HG02610 (cell line): ENCODE data around the gene MRPL42.
"Not testable (repeated sequence)": the region's sequence is repeated elsewhere in the genome, so short reads cannot be mapped to it uniquely, and the experiment has no call there.

ENCODE experiments used
- ATAC-seq: cut with Tn5 transposase; IDR thresholded peaks from one replicate; pipeline ENCODE4 v1.9.1; 2021; ENCODE audit warnings: mild to moderate bottlenecking, moderate library complexity; ENCODE audit not compliant: unreplicated experiment

Gene MRPL42

DNA sequence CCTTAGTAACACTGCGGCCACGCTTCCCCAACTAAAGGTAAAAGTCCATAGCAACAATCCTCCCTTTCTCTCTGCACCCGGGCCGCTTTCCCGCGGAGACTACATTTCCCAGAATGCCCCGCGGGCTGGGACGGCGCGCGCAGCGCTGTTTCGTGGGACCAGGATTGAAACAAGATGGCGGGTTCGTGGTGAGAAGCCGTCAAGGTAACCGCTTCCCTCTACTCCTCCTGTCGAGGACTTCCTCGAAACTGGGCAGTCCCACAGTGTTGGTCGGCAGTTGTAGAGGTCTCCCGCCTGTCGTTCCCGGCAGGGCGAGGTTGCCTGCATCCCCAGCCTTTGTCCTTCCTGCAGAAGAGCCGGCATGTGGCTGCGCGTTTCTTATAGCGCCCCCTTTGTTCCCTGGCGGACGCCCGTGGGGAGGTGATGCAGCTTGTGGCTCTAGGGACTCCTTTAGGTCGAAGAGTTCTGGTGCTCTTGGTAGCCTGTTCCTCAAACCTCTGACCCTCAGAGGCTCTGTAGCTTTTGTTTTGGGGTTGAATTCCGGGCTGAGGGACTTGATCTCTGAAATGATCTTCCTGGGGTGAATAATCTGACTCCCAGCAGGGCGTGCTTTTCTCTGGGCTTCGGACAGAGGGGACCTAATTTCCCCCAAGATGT, at the start of gene MRPL42:
Gene MRPL42 (plus strand): TSS at position 164 of the 657 bp plus-strand sequence. CDS start 1,772 bp downstream, outside the sequence.
- ATAC-seq = peak; percentile 84

DNA sequence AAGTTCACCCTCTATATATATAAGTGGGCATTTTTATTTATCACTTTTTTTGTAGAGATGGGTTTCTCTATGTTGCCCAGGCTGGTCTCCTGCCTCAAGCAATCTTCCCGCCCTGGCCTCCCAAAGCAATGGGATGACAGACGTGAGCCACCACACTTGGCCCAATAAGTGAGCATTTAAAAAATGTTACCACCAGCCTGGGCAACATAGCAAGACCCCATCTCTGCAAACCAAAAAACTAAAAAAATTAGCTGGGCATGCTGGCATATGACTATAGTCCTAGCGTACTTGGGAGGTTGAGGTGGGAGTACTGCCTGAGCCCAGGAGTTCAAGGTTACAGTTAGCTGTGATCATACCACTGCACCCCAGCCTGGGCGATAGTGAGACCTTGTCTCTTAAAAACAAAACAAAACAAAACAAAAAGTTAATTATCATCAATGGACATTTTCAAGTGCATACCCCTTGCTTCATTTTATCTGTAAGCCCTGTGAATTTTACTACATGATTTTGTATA, 49.3 kb upstream of the MRPL42 start:
- ATAC-seq = no peak

DNA sequence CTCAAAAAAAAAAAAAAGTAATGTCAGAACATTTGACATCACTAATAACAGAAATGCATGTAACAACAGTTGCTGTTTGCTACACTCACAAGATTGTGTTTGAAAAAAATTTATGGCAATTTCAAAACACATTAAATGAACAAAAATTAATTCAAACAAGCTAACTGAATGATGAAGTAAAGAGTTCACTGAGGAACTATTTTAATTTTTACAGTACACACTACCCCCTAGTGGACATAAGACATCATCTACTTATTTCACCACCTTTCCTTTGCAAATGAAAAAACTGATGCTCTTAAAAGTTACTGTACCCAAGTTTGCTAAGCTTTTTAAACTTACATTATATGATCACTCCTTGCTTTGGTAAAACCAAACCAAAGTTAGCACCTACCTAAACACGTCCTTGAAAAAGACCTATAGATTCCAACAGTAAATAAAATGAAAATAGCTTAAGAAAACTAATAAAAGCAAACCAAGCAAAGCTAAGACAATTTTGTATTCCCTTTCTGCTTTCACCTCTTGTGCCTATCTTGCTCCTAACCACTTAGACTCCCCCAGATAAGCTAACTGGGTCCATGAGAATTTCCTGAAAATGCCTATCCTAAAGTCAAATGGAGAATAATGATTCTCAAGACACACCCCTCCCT, 47.8 kb upstream of the MRPL42 start:
- ATAC-seq = no peak

DNA sequence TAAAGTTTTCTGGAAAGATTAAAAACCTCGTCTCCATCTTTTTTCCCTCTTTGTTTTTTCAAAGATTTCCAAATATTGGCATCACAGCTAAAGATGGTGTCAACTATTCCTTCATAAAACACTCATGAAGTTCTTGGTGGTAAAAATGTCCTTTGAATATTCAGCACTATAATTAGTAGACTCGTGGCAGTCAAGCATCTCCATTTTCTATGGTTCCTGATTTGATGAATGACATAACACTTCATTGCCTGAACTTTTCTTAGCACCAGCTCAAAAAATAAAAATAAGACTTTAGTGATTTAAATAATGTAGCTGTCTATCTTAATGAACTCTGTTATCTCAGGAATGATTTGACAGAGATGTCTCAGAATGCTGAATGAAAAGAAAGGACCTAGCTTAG, 45.3 kb upstream of the MRPL42 start:
- no peak for ATAC-seq

DNA sequence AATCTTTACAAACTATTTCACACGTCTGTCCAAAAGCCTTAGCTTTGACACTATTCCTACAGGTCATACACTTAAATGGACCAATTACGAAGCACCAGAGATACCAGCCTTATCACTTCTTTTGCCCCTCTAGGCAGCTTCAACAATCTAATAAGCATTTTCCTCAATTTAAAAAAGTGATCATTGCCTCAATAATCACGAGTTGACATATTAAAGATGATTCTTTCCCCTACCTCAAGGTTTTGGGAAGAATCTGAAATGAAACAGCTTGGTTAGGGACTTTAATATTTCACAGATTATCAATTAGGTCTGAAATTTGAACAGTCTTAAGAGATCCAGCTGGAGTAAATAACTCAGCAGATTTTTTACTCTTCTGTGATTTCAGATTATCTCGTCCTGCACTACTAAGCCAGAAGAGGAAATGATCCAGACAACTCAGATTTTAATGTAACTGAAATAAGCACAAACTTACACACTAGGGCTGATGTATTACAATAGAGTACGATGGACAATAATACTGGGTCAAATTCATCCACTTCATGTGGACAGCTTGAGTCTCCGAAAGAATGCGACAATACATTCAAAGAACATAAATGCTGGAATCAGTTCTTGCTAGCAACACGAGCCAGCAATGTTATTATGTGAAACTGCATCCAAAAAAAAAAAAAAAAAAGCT, 41.4 kb upstream of the MRPL42 start:
- peak; percentile 13 for ATAC-seq

DNA sequence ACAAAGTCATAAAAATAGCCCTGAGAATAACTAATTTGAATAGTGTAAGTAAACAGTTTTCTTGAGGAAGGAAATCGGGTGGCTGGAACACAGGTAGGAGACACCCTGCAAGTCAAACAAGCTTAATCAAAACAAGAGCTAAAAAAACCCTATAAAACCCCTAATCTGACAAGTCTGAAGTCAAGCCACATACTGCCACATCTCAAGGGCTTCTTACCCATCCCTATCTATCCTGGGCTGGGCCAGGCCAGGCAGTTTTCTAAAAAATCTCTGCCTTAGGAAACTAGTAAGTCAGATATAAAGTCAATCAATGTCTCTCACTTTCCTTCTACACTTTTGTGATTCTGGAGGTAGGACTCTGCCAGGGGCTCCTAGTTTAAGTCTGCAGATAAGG, 40.9 kb upstream of the MRPL42 start:
- ATAC-seq = peak; percentile 60

DNA sequence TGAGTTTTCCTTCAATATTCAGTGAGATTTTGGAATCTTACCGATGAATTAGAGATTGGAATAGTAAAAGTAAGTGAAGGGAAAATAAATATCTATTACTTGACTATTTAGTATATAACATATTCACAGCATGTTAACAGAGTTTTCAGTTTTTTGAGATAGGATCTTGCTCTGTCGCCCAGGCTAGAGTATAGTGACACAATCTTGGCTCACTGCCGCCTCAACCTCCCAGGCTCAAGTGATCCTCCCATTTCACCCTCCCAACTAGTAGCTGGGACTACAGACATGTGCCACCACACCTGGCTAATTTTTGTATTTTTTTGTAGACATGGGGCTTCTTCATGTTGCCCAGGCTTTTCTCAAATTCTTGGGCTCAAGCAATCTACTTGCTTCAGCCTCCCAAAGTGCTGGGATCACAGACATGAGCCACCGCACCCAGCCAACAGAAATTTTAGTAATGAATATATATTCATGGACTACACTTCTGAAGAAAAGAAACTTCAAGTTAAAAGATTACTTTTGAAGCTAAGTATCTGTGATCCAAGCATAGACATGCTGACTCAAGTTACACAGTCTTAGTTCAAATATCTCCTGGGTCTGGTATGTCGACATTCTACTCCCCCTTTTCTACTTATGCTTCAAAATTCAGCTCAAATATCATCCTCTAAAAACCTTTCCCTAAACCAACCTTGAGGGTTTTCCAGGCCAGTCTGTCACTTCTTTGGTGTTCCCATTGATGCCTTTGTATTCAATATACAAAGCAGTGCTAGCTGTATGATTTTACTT, 39.3 kb upstream of the MRPL42 start:
- ATAC-seq = no peak

DNA sequence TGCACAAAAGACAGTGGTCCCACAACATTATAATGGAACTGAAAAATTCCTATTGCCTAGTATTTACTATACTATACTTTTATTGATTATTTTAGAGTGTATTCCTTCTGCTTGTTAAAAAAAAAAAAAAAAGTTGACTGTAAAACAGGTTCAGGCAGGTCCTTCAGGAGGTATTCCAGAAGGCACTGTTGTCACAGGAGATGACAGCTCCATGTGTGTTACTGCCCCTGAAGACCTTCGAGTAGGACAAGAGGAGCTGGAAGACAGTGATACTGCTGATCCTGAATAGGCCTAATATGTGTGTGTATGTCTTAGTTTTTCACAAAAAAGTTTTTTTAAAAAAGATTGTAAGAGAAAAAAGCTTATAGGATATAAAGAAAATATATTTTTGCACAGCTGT, 37.9 kb upstream of the MRPL42 start:
- no peak for ATAC-seq

DNA sequence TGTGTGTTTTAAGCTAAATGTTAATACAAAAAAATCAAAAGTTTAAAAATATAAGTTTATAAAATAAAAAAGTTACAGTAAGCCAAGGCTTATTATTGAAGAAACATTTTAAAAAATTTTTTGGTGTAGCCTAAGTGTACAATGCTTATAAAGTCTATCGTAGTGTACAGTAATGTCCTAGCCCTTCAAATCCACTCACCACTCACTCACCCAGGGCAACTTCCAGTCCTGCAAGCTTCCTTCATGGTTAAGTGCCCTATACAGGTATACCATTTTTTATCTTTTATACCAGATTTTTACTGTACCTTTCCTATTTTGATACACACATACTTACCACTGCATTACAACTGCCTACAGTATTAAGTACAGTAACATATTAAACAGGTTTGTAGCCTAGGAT, 37.5 kb upstream of the MRPL42 start:
- ATAC-seq = no peak

DNA sequence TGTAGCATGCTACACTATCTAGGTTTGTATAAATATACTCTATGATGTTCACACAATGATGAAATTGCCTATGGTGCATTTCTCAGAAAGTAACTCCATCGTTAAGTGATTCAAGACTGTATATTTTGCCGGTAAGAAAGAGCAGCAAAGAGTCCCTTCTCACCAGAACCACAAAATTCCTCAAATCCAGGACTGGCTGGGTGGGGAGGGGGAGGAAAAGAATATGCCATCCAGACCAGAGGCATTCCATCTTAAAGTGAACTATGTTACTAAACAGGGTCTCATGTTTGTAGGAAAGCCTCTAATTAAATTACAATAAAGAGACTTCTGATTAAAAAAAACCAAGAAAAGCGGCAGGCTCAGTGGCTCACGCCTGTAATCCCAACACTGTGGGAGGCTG, 37.0 kb upstream of the MRPL42 start:
- ATAC-seq = no peak

DNA sequence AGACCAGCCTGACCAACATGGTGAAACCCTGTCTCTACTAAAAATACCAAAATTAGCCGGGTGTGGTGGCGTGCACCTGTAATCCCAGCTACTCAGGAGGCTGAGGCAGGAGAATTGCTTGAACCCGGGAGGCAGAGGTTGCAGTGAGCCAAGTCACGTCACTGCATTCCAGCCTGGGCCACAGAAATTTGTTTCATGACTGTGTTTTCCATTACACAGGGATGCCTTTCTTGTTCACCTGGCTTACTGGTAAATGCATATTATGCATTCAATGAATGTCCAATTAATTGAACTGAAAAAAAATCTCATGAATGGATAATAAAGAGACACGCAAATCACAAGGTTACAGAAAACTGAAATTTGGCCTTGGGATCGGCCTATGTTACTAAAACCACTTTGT, 35.3 kb upstream of the MRPL42 start:
- ATAC-seq = not testable (repeated sequence)

DNA sequence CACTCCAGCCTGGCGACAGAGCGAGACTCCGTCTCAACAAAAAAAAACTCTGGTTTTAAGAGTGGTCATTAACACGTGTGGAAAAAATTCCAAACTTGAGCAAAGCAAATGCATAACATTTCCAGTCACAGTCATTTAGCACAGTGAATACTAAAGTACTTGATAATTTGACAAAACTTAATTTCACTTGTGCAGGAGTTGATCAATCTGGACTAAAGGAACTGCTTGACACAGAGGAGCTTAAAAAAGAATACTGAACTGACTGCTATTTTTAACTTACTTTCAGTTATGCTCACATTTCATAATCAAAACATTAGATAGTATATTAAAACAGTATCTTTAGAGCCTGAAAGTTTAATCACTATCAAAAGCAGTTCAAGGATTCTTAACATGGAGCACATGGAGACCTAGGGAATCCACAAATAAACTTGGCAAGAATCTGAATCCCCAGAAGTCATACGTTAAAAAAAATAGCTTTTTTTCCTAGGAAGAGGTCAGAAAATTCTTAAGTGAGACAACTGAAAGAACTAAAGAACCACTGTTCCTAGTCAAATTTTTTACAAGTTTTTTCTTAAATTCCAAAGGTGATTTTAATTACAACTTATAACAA, 33.0 kb upstream of the MRPL42 start:
- ATAC-seq = no peak

DNA sequence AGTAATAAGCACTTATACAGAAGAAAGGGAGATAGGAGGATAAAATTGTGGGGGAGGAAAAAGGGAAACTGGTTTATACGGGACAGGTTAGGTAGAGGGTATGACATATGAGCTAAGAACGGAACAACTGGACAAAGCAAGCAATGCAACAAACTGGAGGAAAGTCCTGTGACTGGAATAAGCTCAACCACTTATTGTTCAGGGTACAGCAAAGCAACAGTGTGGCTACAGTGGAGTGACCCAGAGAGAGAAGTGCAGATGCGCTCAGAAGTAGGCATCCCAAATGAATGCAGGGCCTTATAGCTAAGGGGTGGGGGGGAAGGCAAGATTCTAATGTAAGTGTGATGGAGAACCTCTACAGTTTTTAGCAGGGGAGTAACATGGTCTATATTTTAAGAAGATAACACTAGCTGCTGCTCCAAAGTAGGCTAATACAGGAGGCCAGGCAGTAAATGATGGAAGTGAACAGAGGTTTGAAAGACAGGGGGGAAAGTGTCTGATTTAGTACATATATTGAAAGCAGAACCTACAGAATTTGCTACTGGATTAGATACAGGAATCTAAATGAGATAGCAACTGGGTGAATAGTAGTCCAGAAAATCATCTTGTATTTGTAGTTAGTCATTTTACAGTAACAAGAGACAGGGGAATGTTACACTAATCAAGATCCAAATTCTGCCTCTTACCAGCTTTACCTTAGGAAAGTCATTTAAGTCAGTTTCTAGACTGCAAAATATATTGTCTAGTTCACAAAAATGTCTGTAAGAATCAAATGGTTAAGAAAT, 28.9 kb upstream of the MRPL42 start:
- no peak for ATAC-seq

DNA sequence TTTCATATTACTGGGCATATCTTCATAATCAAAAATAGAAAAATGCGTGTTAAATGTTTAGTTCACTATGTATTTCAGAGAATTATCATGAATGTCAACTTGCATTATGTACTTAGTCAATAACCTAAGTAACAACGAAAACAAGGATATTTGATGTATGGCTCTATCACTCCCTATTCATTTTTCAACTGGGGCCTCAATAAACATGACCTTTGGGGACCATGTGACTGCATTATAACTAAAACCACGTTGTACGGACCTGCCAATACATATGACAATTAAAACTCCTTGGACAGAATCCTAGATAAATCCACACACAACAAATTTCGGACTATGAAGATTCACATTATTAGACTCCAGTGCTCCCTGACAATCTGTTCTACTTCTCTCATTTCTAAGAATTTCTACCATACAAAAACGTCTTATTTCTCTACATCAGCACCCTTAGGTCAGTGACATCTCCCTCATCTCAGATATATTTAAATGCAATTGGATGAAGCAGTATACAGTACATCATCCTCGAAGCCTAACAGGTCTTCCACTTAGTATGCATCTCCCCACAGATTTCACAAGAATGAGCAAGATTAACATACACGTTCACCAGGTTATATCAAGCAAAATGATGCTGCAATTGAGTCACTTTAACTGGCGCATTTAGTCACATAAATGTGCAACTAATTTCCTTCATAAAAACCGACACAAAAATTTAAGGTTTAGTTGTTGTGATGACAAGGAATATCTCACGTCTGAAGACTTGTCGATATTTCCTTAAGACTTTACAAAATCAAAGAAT, 27.1 kb upstream of the MRPL42 start:
- ATAC-seq = no peak

DNA sequence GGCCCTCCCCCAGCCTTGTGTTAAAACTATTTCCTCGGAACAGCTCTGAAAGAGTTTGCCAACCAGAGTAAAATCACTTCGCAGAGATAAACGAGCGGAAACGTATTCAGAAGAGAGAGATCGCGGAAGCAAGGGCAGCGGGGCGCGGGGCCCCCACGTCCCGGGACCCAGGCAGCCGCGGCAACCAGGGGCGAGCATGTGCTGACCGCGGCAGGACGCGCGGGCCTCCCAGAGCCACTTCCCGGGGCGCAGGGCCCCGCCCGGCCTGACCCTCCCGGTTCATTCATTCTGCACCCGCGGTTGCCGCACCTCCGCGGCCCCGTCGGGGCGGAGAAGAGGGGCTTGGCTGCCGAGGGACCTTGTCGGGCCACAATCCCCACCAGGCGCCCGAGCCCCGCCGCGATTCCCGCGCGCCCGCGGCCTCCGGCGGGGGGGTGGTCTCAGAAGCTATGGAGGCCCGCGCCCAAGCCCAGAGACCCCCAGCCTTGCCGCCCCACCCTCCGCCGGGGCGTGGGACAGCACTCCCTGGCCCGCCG, 26.2 kb upstream of the MRPL42 start:
- no peak for ATAC-seq

DNA sequence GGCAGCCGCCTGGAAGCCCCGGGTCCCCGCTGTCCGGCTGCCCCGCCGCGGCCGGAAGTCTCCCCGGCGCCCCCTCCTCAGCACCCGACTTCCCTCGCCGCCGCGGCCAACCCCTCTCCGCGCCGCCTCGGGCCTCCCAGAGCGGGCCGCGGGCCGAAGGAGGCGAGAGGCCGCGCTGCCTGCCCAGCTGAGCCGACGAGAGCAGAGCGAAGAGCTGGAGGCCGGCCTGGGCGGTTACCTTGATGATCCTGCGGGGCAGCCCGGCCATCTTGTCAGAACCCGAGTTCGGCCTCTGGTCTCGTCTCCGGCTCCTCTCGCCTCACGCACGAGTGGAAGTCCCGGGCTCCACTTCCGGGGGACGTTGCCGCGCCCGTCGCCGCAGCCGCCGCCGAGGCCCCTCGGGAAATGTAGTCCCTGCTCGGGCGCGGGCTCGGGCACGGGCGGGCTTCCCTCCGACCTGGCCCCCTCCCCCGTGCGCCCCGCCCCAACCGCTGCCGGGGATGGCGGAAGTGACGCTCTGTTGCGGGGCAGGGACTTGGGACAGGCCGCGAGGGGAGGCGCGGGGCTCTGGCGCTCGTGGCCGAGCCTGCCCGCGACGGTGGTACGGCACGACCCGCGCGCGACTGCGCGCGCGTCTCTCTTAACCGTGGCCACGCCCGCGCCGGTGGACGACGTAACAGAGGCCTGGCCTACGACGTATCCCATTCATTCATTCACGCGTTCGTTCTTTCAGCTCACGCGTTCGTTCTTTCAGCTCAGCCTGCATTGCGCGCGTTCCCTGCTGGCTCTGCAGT, 25.5 kb upstream of the MRPL42 start, which contains the start of gene UBE2N:
Gene UBE2N (minus strand): TSS at position 331 of the 794 bp plus-strand sequence. CDS start 63 bp downstream, at position 268.
- ATAC-seq = peak; percentile 83

DNA sequence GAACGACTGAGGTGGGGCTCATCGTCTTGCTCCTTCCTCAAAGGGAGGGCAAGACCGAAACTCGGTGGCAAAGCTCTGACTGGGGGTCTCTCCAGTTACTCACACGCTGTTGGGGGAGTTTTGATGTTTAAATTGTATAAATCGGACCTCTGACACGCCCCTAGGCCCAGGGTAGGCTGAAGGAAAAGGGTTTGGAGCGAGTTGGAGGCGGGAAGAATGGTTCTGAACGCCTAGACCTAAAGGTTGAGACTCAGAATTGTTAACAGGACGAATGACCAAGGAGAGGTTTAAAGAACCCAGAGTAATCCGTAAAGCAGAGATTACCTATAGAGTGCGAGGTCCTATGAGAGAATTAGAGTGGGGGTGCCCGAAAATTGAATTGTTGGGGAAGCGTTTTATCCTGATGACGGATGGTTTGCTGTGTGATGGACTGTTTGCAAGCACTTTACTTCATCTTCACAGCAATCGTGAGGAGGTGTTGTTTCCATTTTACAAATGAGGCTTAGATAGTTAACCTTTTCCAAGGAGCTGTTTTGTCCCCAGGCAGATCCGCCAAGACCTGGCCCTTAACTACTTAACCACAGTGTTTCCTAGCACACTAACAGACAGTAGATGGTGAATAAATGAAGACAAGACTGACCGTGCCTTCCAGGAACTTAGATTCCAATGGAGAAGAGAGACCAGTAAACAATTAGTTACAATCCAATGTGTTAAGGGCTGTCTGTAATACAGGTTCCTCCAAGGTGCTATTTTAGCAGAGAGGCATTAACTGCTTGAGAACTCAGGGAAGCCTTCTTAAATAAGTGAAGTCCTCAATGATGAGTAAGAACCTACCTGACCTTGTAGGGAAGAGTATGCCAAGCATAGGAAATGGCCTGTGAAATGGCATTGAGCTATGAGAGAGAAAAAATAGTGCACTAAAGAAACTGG, 24.6 kb upstream of the MRPL42 start:
- ATAC-seq = no peak
